Measurements from ENCODE around the gene LHPP.

DNA sequence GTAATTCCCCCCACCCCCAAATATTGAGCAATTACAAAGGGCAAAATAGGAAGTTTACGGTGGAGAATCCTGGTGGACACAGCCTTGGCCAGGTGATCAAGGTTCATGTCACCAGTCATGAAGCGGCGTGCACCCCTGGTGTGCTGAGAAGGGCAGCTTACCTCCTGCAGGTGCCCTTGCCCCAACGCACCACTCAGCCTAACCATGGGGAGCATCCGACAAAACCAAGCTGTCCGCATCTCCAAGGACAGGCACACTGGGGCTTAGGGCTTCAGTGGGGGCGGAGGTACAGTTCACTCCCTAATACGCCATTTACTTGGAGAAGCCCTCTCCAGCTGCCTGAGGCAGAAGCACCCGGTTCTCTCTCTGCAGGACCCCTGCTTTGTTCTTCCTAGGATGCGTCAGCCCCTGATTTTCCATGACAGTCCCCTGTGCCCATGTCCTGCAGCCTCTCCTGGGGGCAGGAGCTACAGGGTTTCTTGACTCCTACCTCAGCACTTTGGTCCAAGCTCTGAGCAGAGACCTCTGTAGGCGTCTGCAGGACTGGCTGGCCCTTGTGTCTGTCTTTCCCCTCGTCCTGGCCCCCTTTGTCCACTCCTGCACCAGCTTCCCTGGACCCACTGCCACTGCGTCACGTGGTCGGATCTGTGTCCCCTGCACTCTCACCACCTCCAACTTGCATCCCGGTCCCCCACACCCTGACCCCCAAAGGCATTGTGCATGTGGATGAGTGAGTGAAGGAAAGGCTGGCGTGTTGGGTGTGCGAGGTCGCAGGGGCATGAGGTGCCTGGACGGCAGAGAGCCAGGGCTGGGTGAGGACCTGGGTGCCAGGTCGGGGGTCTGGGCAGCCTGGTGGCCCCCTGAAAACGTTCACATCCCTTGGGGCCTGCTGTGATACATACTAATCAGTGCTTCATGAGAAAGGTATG is 113.7 kb downstream of the LHPP start:
- TF ChIP-seq EZH2 (IDR thresholded peaks at IDR 0.05; ENCODE audit: insufficient read depth, poor library complexity, severe bottlenecking) = no peak
- no peak for TF ChIP-seq EZH2phosphoT487 (IDR thresholded peaks at IDR 0.05; ENCODE audit: insufficient read depth, low read depth)

All from GM23248 (cell line).